Measurements from ENCODE around the gene UAP1L1.

DNA sequence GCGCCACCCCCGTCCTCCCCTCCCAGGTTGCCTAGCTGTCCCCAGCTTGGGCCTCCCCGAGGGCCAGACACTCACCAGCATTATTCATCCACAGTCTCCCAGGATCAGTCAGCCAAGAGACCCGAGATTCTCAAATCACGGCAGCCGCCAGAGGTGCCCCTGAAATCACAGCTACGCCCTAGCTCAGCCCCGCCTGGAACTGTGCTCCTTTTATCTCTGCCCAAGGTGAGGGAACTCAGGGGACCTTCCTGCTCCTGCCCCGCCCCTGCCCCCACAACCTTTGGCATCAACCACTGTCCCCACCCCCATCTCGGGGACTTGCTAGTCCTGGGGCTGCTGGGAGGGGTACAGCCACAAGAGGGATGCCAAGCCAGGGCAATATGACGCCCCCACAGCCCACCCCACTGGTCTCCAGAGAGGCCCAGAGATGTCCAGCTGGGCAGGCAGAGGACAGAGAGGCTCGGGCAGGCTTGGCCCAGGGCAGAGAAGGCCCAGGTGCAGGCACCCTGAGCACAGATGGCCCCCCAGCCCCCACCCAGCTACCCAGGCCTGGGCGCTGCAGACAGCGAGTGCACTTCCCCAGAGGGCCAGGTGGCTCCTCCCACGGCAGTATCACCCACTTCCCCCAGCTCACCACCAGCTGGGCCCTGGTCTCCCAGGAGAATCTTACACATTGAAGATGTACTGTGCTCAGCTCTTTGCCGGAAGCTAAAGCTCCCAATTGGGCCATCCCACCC is 45.2 kb upstream of the UAP1L1 start, which contains the start of gene FUT7:
- TF ChIP-seq POLR2AphosphoS5 (IDR thresholded peaks at IDR 0.05) (peak; percentile 5 to 73 (median 22)), POLR2A (IDR thresholded peaks at IDR 0.05) (no peak)
- TF ChIP-seq, protein P1, sequence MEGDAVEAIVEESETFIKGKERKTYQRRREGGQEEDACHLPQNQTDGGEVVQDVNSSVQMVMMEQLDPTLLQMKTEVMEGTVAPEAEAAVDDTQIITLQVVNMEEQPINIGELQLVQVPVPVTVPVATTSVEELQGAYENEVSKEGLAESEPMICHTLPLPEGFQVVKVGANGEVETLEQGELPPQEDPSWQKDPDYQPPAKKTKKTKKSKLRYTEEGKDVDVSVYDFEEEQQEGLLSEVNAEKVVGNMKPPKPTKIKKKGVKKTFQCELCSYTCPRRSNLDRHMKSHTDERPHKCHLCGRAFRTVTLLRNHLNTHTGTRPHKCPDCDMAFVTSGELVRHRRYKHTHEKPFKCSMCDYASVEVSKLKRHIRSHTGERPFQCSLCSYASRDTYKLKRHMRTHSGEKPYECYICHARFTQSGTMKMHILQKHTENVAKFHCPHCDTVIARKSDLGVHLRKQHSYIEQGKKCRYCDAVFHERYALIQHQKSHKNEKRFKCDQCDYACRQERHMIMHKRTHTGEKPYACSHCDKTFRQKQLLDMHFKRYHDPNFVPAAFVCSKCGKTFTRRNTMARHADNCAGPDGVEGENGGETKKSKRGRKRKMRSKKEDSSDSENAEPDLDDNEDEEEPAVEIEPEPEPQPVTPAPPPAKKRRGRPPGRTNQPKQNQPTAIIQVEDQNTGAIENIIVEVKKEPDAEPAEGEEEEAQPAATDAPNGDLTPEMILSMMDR (IDR thresholded peaks at IDR 0.05 in 8 of 11, conservative IDR thresholded peaks at IDR 0.05 in 3 of 11), result peak in 3 of 11 experiments; percentile 13 to 30 (median 27)

Data from spleen (tissue), 7 donors.